BE2C (cell line): ENCODE results near the gene TRIM56.
"Not testable (repeated sequence)": the region's sequence is repeated elsewhere in the genome, so short reads cannot be mapped to it uniquely, and the experiment has no call there.

ENCODE experiments used
- DNase-seq: peaks from one replicate; pipeline ENCODE4 v3.0.0-alpha.2; 2020
- H3K27me3 ChIP-seq: fragments of 250-450 bp; sonication (Bioruptor Pico); 2 replicates; pipeline ENCODE4 v1.5.1; 2020; ENCODE audit warnings: mild to moderate bottlenecking
- H3K36me3 ChIP-seq: fragments of 250-450 bp; sonication (Bioruptor Pico); 2 replicates; pipeline ENCODE4 v1.5.1; 2020; ENCODE audit warnings: mild to moderate bottlenecking
- H3K4me1 ChIP-seq: fragments of 250-450 bp; sonication (Bioruptor Pico); 2 replicates; pipeline ENCODE4 v1.5.1; 2020
- H3K4me3 ChIP-seq: 2 replicates; pipeline ENCODE4 v1.5.1; 2011; ENCODE audit warnings: low read depth, low read length
- H3K9me3 ChIP-seq: fragments of 250-450 bp; sonication (Bioruptor Pico); 2 replicates; pipeline ENCODE4 v1.5.1; 2020
- TF ChIP-seq, protein P1 (sequence below): IDR thresholded peaks from 2 replicates; pipeline ENCODE4 v1.5.1; 2012; ENCODE audit warnings: mild to moderate bottlenecking, low read depth, low read length

TRIM56 gene

DNA sequence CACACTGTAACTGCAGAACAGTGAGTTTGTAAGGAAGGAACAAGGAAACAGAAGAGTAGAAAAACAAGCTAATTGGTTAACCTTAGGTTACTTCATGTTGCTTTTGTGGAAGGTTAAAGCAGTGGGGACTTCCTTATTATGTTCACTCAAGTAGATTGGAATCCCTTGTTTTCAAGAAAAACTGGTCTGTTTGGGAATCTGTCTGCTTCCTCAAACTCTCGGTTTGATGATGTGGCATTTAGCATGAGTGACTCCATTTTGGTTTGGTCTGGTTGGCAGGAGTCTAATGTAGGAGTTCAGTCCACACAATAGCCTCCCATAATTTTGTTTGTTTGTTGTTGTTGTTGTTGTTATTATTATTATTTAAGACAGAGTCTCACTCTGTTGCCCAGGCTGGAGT, 3.8 kb upstream of the TRIM56 start:
- Histone ChIP-seq H3K27me3 (no peaks in the 10 kb centered on the region), H3K36me3 (no peaks in the 10 kb centered on the region), H3K4me3 (no peak overlapping the region), H3K9me3 (no peaks in the 10 kb centered on the region), H3K4me1 (peaks cover 5% of the 10 kb centered on the region; the same call in 1 of the 2 replicates)
- TF ChIP-seq, protein P1, sequence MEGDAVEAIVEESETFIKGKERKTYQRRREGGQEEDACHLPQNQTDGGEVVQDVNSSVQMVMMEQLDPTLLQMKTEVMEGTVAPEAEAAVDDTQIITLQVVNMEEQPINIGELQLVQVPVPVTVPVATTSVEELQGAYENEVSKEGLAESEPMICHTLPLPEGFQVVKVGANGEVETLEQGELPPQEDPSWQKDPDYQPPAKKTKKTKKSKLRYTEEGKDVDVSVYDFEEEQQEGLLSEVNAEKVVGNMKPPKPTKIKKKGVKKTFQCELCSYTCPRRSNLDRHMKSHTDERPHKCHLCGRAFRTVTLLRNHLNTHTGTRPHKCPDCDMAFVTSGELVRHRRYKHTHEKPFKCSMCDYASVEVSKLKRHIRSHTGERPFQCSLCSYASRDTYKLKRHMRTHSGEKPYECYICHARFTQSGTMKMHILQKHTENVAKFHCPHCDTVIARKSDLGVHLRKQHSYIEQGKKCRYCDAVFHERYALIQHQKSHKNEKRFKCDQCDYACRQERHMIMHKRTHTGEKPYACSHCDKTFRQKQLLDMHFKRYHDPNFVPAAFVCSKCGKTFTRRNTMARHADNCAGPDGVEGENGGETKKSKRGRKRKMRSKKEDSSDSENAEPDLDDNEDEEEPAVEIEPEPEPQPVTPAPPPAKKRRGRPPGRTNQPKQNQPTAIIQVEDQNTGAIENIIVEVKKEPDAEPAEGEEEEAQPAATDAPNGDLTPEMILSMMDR, result no peak
- DNase-seq, result no peak

DNA sequence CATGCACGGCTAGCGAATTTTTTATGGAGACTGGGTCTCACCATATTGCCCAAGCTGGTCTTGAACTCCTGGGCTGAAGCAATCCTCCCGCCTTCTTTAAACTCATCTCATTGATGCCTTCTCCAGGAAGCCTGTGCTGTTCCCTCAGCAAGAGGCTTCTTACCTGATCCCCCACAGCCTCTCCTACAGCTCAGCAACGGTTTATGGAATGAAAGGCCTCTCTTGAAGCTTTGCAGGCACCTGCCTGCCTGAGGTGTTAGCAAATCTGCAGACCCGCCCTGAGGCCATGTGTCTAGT, 468 bp upstream of the TRIM56 start:
- peaks cover 2% of the 10 kb centered on the region for H3K36me3 ChIP-seq
- no peaks in the 10 kb centered on the region for H3K27me3 ChIP-seq
- H3K9me3 ChIP-seq, result no peaks in the 10 kb centered on the region
- H3K4me1 ChIP-seq, result peaks cover 5% of the 10 kb centered on the region; the same call in 1 of the 2 replicates
- TF ChIP-seq, protein P1, result no peak
- no peak for DNase-seq
- peak overlapping the region; percentile 65 for H3K4me3 ChIP-seq

DNA sequence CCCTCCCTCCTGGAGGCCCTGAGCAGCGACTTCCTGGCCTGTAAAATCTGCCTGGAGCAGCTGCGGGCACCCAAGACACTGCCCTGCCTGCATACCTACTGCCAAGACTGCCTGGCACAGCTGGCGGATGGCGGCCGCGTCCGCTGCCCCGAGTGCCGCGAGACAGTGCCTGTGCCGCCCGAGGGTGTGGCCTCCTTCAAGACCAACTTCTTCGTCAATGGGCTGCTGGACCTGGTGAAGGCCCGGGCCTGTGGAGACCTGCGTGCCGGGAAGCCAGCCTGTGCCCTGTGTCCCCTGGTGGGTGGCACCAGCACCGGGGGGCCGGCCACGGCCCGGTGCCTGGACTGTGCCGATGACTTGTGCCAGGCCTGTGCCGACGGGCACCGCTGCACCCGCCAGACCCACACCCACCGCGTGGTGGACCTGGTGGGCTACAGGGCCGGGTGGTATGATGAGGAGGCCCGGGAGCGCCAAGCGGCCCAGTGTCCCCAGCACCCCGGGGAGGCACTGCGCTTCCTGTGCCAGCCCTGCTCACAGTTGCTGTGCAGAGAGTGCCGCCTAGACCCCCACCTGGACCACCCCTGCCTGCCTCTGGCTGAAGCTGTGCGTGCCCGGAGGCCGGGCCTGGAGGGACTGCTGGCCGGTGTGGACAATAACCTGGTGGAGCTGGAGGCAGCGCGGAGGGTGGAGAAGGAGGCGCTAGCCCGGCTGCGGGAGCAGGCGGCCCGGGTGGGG, 2.2 kb downstream of the TRIM56 start:
- TF ChIP-seq, protein P1, result no peak
- H3K9me3 ChIP-seq, result no peaks in the 10 kb centered on the region
- H3K36me3 ChIP-seq, result peaks cover 2% of the 10 kb centered on the region
- no peaks in the 10 kb centered on the region for H3K27me3 ChIP-seq
- peaks cover 5% of the 10 kb centered on the region; the same call in 1 of the 2 replicates for H3K4me1 ChIP-seq
- no peak for DNase-seq
- H3K4me3 ChIP-seq, result no peak overlapping the region

DNA sequence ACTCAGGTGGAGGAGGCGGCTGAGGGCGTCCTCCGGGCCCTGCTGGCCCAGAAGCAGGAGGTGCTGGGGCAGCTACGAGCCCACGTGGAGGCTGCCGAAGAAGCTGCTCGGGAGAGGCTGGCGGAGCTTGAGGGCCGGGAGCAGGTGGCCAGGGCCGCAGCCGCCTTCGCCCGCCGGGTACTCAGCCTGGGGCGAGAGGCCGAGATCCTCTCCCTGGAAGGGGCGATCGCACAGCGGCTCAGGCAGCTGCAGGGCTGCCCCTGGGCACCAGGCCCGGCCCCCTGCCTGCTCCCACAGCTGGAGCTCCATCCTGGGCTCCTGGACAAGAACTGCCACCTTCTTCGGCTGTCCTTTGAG, 2.8 kb downstream of the TRIM56 start:
- Histone ChIP-seq H3K36me3 (peaks cover 2% of the 10 kb centered on the region), H3K9me3 (no peaks in the 10 kb centered on the region), H3K4me1 (peaks cover 5% of the 10 kb centered on the region; the same call in 1 of the 2 replicates), H3K4me3 (no peak overlapping the region), H3K27me3 (no peaks in the 10 kb centered on the region)
- no peak for DNase-seq
- TF ChIP-seq, protein P1, result no peak

DNA sequence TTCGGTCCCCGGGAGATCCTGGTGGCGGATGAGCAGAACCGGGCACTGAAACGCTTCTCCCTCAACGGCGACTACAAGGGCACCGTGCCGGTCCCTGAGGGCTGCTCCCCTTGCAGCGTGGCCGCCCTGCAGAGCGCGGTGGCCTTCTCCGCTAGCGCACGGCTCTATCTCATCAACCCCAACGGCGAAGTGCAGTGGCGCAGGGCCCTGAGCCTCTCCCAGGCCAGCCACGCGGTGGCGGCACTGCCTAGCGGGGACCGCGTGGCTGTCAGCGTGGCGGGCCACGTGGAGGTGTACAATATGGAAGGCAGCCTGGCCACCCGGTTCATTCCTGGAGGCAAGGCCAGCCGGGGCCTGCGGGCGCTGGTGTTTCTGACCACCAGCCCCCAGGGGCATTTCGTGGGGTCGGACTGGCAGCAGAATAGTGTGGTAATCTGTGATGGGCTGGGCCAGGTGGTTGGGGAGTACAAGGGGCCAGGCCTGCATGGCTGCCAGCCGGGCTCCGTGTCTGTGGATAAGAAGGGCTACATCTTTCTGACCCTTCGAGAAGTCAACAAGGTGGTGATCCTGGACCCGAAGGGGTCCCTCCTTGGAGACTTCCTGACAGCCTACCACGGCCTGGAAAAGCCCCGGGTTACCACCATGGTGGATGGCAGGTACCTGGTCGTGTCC, 3.7 kb downstream of the TRIM56 start:
- no peak for DNase-seq
- Histone ChIP-seq H3K27me3 (no peaks in the 10 kb centered on the region), H3K9me3 (no peaks in the 10 kb centered on the region), H3K4me3 (no peak overlapping the region), H3K36me3 (peaks cover 2% of the 10 kb centered on the region), H3K4me1 (peaks cover 5% of the 10 kb centered on the region; the same call in 1 of the 2 replicates)
- TF ChIP-seq, protein P1, result no peak

DNA sequence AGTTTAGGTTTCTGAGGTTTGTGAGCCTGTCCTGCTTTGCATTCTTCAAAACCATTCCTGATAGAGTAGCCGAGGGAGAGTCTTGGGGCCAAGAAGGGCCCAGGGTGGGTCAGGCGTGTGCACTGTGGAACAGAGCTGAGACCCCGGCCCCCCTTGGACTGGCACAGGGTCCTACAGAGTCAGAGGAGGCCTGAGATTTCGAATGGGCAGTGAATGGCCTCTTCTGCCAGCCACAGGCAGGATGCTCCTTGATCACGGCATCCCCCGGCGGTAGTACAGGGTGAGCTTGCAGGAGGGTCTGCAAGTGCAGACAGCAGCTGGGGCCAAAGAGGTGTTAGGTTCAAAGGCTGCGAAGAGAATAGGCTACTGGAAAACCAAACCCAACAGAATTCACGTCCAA, 4.6 kb downstream of the TRIM56 start:
- no peaks in the 10 kb centered on the region for H3K9me3 ChIP-seq
- peaks cover 2% of the 10 kb centered on the region for H3K36me3 ChIP-seq
- no peak overlapping the region for H3K4me3 ChIP-seq
- no peaks in the 10 kb centered on the region for H3K27me3 ChIP-seq
- TF ChIP-seq, protein P1, result no peak
- H3K4me1 ChIP-seq, result peaks cover 2% of the 10 kb centered on the region; the same call in 1 of the 2 replicates
- no peak for DNase-seq

DNA sequence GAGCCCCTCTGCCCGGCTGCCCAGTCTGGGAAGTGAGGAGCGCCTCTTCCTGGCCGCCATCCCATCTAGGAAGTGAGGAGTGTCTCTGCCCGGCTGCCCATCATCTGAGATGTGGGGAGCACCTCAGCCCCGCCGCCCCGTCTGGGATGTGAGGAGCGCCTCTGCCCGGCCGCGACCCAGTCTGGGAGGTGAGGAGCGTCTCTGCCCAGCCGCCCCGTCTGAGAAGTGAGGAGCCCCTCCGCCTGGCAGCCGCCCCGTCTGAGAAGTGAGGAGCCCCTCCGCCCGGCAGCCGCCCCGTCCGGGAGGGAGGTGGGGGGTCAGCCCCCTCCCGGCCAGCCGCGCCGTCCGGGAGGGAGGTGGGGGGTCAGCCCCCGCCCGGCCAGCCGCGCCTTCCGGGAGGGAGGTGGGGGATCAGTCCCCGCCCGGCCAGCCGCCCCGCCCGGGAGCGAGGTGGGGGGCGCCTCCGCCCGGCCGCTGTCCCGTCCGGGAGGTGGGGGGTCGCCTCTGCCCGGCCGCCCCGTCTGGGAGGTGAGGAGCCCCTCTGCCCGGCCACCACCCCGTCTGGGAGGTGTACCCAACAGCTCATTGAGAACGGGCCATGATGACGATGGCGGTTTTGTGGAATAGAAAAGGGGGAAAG, 7.1 kb downstream of the TRIM56 start:
- H3K4me3 ChIP-seq, H3K36me3 ChIP-seq, DNase-seq, H3K9me3 ChIP-seq, H3K27me3 ChIP-seq, H3K4me1 ChIP-seq: not testable (repeated sequence)
